Astrocyte (in vitro differentiated cells and primary cell): ENCODE results near the gene TRERF1. TPM values are rescaled to one million over a fixed set of nuclear protein-coding genes. Genes with fewer than 3 reads are reported as not detected.

ENCODE experiments used
- DNase-seq: peaks from one replicate; pipeline ENCODE4 v3.0.0-alpha.2; 2010; ENCODE audit warnings: low read depth
- FAIRE-seq: peaks from 2 replicates; lab custom pipeline; 2011; peaks lifted over from hg19 to GRCh38; lab: Jason Lieb, UNC
- H2AFZ ChIP-seq: 2 replicates; pipeline ENCODE4 v1.6.0; 2012; ENCODE audit warnings: low read depth, low read length, inconsistent platforms
- H3K27ac ChIP-seq: 2 replicates; pipeline ENCODE4 v1.5.1; 2011; ENCODE audit warnings: low read depth, low read length, inconsistent platforms
- H3K27me3 ChIP-seq: 2 replicates; pipeline ENCODE4 v1.6.0; 2011; ENCODE audit warnings: low read length, inconsistent platforms; ENCODE audit not compliant: insufficient read depth
- H3K36me3 ChIP-seq: 2 replicates; pipeline ENCODE4 v1.5.1; 2011; ENCODE audit warnings: low read length, inconsistent platforms; ENCODE audit not compliant: insufficient read depth
- H3K4me1 ChIP-seq: 2 replicates; pipeline ENCODE4 v1.5.1; 2011; ENCODE audit warnings: low read length, inconsistent platforms; ENCODE audit not compliant: insufficient read depth
- H3K4me2 ChIP-seq: 2 replicates; pipeline ENCODE4 v1.6.0; 2012; ENCODE audit warnings: low read length, inconsistent platforms
- H3K4me3 ChIP-seq: 2 replicates; pipeline ENCODE4 v1.5.1; 2011; ENCODE audit warnings: low read depth, mild to moderate bottlenecking, low read length, inconsistent platforms; ENCODE audit not compliant: insufficient read depth
- H3K79me2 ChIP-seq: 2 replicates; pipeline ENCODE4 v1.6.0; 2012; ENCODE audit warnings: mild to moderate bottlenecking, low read length, inconsistent platforms; ENCODE audit not compliant: insufficient read depth
- H3K9ac ChIP-seq: 2 replicates; pipeline ENCODE4 v1.6.0; 2012; ENCODE audit warnings: mild to moderate bottlenecking, low read length, inconsistent platforms
- H3K9me3 ChIP-seq: 2 replicates; pipeline ENCODE4 v1.5.1; 2012; ENCODE audit warnings: low read depth, mild to moderate bottlenecking, low read length, inconsistent platforms; ENCODE audit not compliant: insufficient read depth
- H4K20me1 ChIP-seq: 2 replicates; pipeline ENCODE4 v1.6.0; 2012; ENCODE audit warnings: low read length, inconsistent platforms; ENCODE audit not compliant: insufficient read depth
- H3K27ac Mint-ChIP-seq: one replicate; pipeline ENCODE4 v1.8.0; 2021; ENCODE audit warnings: mild to moderate bottlenecking, mixed read lengths; ENCODE audit not compliant: unreplicated experiment
- H3K27me3 Mint-ChIP-seq: one replicate; pipeline ENCODE4 v1.8.0; 2021; ENCODE audit warnings: low read depth, mixed read lengths; ENCODE audit not compliant: unreplicated experiment
- H3K36me3 Mint-ChIP-seq: one replicate; pipeline ENCODE4 v1.8.0; 2021; ENCODE audit warnings: low read depth, mixed read lengths; ENCODE audit not compliant: unreplicated experiment
- H3K4me1 Mint-ChIP-seq: one replicate; pipeline ENCODE4 v1.8.0; 2021; ENCODE audit warnings: low read depth, mixed read lengths; ENCODE audit not compliant: unreplicated experiment
- H3K4me3 Mint-ChIP-seq: one replicate; pipeline ENCODE4 v1.8.0; 2021; ENCODE audit warnings: mild to moderate bottlenecking, moderate library complexity, mixed read lengths; ENCODE audit not compliant: unreplicated experiment
- H3K9me3 Mint-ChIP-seq: one replicate; pipeline ENCODE4 v1.8.0; 2021; ENCODE audit warnings: mild to moderate bottlenecking, mixed read lengths; ENCODE audit not compliant: unreplicated experiment
- EZH2 ChIP-seq: IDR thresholded peaks from 2 replicates; pipeline ENCODE4 v1.6.1; 2012; ENCODE audit warnings: mild to moderate bottlenecking, low read length, inconsistent platforms; ENCODE audit not compliant: insufficient read depth
- total RNA-seq: library from RNA; stranded (reverse); gene quantifications from 2 replicates; pipeline ENCODE4 v1.2.1, GENCODE V29; 2021
- TF ChIP-seq, protein P1 (sequence below): IDR thresholded peaks from 2 replicates; pipeline ENCODE4 v1.5.1; 2011; ENCODE audit warnings: low read depth, mild to moderate bottlenecking, inconsistent platforms, low read length, moderate library complexity; ENCODE audit not compliant: insufficient read depth

Gene TRERF1
- total RNA-seq, 1 donor from 2014 or later: 8.6 TPM

DNA sequence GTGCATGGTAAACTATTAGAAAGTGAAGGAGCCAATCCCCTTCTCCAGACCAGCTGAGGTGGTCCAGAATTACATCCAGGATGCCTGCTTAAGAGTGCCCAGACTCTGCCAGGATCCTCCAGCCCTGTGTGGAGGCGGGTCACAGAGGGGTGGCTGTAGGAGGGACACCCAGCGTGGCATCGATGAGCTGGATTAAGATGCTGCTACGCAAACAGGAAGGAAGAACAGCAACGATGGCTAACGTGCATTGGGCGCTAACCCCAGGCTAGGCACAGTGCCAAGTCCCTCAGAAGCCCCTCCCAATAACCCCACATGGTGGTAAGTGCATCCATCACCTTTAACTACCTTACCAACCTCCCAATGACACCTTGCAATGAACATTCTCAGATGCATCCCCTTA is 170.2 kb downstream of the TRERF1 start:
- peaks cover 17% of the 10 kb centered on the region for H3K4me1 ChIP-seq
- TF ChIP-seq EZH2: no peak
- TF ChIP-seq, protein P1, sequence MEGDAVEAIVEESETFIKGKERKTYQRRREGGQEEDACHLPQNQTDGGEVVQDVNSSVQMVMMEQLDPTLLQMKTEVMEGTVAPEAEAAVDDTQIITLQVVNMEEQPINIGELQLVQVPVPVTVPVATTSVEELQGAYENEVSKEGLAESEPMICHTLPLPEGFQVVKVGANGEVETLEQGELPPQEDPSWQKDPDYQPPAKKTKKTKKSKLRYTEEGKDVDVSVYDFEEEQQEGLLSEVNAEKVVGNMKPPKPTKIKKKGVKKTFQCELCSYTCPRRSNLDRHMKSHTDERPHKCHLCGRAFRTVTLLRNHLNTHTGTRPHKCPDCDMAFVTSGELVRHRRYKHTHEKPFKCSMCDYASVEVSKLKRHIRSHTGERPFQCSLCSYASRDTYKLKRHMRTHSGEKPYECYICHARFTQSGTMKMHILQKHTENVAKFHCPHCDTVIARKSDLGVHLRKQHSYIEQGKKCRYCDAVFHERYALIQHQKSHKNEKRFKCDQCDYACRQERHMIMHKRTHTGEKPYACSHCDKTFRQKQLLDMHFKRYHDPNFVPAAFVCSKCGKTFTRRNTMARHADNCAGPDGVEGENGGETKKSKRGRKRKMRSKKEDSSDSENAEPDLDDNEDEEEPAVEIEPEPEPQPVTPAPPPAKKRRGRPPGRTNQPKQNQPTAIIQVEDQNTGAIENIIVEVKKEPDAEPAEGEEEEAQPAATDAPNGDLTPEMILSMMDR: no peak
- H3K27ac ChIP-seq: no peak overlapping the region
- H3K79me2 ChIP-seq: no peaks in the 10 kb centered on the region
- no peak overlapping the region for H3K9ac ChIP-seq
- no peaks in the 10 kb centered on the region for H4K20me1 ChIP-seq
- FAIRE-seq: no peak
- Mint-ChIP-seq H3K27me3 (no peaks in the 10 kb centered on the region), H3K27ac (no peak overlapping the region), H3K4me3 (no peak overlapping the region), H3K36me3 (peaks cover 12% of the 10 kb centered on the region), H3K4me1 (peaks cover 7% of the 10 kb centered on the region), H3K9me3 (no peaks in the 10 kb centered on the region)
- no peaks in the 10 kb centered on the region for H3K9me3 ChIP-seq
- no peak overlapping the region for H3K4me3 ChIP-seq
- no peak overlapping the region for H2AFZ ChIP-seq
- H3K36me3 ChIP-seq: no peaks in the 10 kb centered on the region
- no peak for DNase-seq
- H3K27me3 ChIP-seq: no peaks in the 10 kb centered on the region
- no peak overlapping the region for H3K4me2 ChIP-seq

DNA sequence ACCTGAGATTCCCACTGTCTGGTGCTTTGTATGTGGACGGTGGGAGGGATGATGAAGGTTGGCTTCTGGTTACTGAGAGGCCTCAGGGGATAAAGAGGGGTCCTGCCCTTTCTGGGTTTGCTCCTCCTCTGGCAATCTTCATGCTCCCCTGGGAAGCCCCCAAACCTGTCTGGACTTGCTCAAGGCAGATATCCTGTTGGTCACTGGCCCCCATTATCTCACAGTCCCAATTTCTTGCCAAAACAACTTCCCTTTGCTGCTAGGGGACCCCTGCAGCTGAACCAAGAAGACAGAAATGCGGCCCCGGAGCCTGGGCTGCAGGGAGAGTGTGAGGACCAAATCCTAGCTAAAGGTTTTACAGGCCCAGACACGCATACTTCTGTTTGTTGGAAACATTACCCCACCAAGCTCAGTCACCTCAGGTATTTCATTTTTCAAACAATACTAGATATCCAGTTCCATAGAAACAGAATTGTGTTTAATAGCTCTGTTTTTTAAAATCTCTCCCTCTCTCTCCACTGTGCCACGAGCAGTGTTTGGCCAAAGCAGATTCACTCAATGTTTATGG is 170.7 kb downstream of the TRERF1 start:
- Histone ChIP-seq H3K27me3 (no peaks in the 10 kb centered on the region), H2AFZ (no peak overlapping the region), H3K36me3 (no peaks in the 10 kb centered on the region), H3K4me1 (peaks cover 17% of the 10 kb centered on the region), H3K9me3 (no peaks in the 10 kb centered on the region), H3K4me2 (no peak overlapping the region), H4K20me1 (no peaks in the 10 kb centered on the region), H3K9ac (no peak overlapping the region), H3K27ac (no peak overlapping the region), H3K79me2 (no peaks in the 10 kb centered on the region), H3K4me3 (no peak overlapping the region)
- TF ChIP-seq, protein P1: no peak
- no peak for TF ChIP-seq EZH2
- Mint-ChIP-seq H3K27ac (no peak overlapping the region), H3K9me3 (no peaks in the 10 kb centered on the region), H3K4me1 (peaks cover 7% of the 10 kb centered on the region), H3K4me3 (no peak overlapping the region), H3K36me3 (peaks cover 12% of the 10 kb centered on the region), H3K27me3 (no peaks in the 10 kb centered on the region)
- DNase-seq (no peak), FAIRE-seq (no peak)

DNA sequence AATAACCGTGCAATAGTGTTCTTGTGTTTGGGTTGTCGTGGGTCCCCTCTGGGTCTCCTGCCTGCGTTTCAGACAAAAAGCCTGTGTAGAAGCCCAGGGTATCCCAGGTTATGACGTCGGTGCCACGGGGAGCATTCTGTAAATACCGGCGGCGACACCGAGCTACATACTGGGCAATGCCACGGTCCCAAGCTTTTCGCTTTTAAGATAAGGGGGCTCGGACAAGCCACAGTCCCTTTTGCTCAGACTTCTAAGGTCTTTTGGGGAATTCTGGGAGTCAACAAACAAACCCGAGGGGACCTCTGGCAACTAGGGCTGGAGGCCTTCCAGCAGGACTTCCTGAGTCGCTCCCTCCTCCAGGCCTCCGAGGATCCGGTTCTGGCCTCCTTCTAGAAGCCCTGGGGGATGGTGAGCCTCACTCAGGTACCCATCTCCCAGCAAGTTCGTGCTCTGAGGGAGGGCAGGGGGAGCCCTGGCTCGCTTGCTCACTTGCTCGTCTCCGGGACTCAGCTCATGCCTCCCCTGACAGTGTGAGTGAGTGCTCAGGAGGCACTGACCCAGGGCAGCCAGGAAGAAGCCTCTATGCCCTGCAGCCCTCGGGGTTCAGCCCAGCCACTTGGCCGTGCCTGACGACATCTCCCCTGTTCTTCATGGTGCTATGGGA is 171.6 kb downstream of the TRERF1 start:
- Histone ChIP-seq H3K27ac (no peak overlapping the region), H3K4me3 (no peak overlapping the region), H3K36me3 (no peaks in the 10 kb centered on the region), H3K4me2 (peak overlapping the region; percentile 23), H3K27me3 (no peaks in the 10 kb centered on the region), H3K4me1 (peaks cover 17% of the 10 kb centered on the region), H3K79me2 (no peaks in the 10 kb centered on the region), H2AFZ (no peak overlapping the region), H4K20me1 (no peaks in the 10 kb centered on the region), H3K9ac (no peak overlapping the region), H3K9me3 (no peaks in the 10 kb centered on the region)
- TF ChIP-seq, protein P1: no peak
- TF ChIP-seq EZH2: no peak
- Mint-ChIP-seq H3K4me1 (peaks cover 7% of the 10 kb centered on the region), H3K27ac (no peak overlapping the region), H3K9me3 (no peaks in the 10 kb centered on the region), H3K4me3 (no peak overlapping the region), H3K36me3 (peaks cover 12% of the 10 kb centered on the region), H3K27me3 (no peaks in the 10 kb centered on the region)
- FAIRE-seq (no peak), DNase-seq (peak; percentile 26)
